ENCODE measurements around the gene OSBPL2.

- TF ChIP-seq CTCF (IDR thresholded peaks at IDR 0.05) (no peak), POLR2A (IDR thresholded peaks at IDR 0.05) (no peak)
Measured at GRCh38 chr20:62272200-62272599, 33.9 kb downstream of the OSBPL2 start.

Data from testis (tissue), 2 donors.